ENCODE data around the gene COL23A1.
A peak's percentile ranks its signal among the peaks of the same experiment; 100 is the strongest.

Gene COL23A1

DNA sequence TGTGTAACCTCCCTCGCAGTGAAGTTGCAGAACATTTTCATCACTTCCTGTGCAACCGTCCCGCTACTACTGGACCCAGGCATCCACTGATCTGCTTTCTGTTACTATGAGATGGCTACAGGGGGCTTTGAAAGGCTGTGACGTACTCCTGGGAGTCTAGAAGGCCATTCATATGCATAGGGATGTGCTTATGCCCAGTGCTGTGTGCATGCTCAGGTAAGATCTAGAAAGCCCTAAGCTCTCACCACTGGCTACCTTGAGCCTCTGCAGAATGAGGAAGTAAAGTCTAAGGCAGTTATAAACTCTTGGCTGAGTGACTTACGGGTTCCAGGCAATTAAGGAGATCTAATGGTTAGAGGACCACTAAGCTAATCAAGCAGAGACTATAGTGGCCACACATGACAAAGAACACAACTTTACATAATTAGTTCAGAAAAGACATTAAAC is 374.1 kb downstream of the COL23A1 start:
- TF ChIP-seq, protein P1, sequence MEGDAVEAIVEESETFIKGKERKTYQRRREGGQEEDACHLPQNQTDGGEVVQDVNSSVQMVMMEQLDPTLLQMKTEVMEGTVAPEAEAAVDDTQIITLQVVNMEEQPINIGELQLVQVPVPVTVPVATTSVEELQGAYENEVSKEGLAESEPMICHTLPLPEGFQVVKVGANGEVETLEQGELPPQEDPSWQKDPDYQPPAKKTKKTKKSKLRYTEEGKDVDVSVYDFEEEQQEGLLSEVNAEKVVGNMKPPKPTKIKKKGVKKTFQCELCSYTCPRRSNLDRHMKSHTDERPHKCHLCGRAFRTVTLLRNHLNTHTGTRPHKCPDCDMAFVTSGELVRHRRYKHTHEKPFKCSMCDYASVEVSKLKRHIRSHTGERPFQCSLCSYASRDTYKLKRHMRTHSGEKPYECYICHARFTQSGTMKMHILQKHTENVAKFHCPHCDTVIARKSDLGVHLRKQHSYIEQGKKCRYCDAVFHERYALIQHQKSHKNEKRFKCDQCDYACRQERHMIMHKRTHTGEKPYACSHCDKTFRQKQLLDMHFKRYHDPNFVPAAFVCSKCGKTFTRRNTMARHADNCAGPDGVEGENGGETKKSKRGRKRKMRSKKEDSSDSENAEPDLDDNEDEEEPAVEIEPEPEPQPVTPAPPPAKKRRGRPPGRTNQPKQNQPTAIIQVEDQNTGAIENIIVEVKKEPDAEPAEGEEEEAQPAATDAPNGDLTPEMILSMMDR (IDR thresholded peaks at IDR 0.05): no peak
- Mint-ChIP-seq H3K4me1 (no peaks in the 10 kb centered on the region), H3K4me3 (no peak overlapping the region), H3K27me3 (ENCODE audit: low read depth, poor library complexity) (peaks cover 3% of the 10 kb centered on the region), H3K9me3 (no peaks in the 10 kb centered on the region), H3K27ac (no peak overlapping the region), H3K36me3 (ENCODE audit: low read depth) (peaks cover 64% of the 10 kb centered on the region)
- no peak for DNase-seq

DNA sequence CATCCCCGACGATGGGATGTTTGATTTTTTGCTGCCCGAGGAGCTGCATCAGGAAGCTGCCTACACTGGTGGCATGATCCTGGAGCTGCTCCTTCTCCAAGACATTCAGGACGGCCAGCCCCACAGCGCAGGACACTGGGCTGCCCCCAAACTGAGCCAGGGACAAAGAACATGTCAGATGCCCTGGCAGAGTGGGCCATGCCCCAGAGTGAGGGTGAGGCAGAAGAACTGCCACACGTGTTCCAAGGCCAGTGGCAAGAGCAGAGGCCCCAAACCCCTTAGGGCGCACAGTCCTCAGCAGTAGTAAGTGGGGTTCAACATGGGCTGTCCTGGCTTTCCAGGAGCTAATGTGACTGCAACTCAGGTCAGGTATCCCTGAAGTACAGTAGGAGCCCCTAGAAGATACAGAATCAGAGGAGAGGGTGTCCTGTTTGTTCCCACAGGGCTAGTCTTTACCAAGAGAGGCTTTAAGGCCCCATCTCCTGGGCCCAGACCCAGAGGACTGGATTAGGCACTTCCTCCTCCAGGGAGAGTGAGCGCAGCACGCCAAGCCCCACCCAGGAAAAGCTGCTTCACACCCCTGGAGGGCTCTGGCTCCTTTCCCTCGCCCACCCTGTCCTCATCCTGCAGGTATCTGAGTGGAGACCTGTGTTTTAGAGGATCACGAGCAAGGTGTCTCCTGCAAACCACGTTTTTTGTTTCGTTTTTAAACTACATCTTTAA is 374.8 kb downstream of the COL23A1 start:
- Mint-ChIP-seq H3K9me3 (no peaks in the 10 kb centered on the region), H3K27ac (no peak overlapping the region), H3K4me1 (no peaks in the 10 kb centered on the region), H3K27me3 (ENCODE audit: low read depth, poor library complexity) (peaks cover 3% of the 10 kb centered on the region), H3K36me3 (ENCODE audit: low read depth) (peaks cover 64% of the 10 kb centered on the region), H3K4me3 (no peak overlapping the region)
- TF ChIP-seq, protein P1 (IDR thresholded peaks at IDR 0.05): no peak
- DNase-seq: no peak

DNA sequence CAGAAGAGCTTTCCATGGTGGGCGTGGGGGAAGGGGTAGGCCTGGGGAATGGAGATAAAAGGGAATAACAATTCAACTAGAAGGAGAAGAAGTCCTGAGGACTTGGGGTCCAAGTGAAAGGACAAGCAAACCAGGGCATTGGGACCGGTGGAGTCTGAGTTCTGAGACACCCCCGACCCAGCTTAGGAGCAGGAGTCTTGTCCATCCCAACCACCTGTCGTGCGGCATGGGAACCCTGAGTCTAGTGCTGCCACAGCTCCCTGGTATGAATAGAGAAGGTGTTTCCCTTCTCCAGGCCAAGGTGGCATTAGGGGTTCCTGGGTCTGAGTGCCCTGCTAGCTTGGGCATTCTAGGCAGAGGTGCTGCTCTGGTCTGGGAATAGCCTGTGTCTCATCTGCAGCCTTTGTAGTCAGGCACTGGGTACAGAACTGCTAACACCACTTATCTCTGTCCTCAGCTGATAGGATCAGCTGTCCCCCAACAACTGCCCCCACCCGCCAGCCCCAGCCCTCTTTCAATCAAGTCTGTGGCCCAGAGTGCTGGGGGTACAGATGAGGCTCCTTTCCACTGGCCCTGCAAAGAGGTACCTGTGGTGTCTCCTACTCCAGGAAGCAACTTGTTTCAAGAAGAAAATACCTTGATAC is 375.9 kb downstream of the COL23A1 start:
- TF ChIP-seq, protein P1 (IDR thresholded peaks at IDR 0.05): no peak
- Mint-ChIP-seq H3K9me3 (no peaks in the 10 kb centered on the region), H3K4me3 (no peak overlapping the region), H3K27me3 (ENCODE audit: low read depth, poor library complexity) (peaks cover 4% of the 10 kb centered on the region), H3K36me3 (ENCODE audit: low read depth) (peaks cover 67% of the 10 kb centered on the region), H3K27ac (peak overlapping the region; percentile 82), H3K4me1 (no peaks in the 10 kb centered on the region)
- DNase-seq: no peak

DNA sequence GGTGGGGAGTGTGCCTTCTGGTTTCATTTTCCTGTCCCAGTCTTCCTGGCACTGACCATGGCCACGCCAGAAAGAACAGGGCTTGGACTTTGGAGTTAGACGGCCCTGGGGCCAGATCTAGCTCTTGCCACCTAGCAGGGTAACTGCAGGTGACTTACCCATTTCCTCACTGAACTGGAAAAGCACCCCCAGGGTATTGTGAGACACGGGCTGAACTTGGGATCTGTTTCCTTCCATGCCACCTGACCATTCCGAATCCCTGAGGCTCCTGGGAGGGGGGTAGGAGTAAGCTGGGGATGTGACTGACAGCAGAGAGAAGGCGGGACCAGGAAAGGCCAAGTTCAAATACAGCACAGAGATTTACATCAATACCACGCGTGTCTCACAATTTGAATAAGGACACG is 376.4 kb downstream of the COL23A1 start:
- no peak overlapping the region for H3K4me3 Mint-ChIP-seq
- no peaks in the 10 kb centered on the region for H3K9me3 Mint-ChIP-seq
- H3K4me1 Mint-ChIP-seq: no peaks in the 10 kb centered on the region
- no peak for DNase-seq
- peaks cover 6% of the 10 kb centered on the region for H3K27me3 Mint-ChIP-seq (ENCODE audit: low read depth, poor library complexity)
- peak overlapping the region; percentile 82 for H3K27ac Mint-ChIP-seq
- H3K36me3 Mint-ChIP-seq (ENCODE audit: low read depth): peaks cover 67% of the 10 kb centered on the region
- TF ChIP-seq, protein P1 (IDR thresholded peaks at IDR 0.05): no peak

DNA sequence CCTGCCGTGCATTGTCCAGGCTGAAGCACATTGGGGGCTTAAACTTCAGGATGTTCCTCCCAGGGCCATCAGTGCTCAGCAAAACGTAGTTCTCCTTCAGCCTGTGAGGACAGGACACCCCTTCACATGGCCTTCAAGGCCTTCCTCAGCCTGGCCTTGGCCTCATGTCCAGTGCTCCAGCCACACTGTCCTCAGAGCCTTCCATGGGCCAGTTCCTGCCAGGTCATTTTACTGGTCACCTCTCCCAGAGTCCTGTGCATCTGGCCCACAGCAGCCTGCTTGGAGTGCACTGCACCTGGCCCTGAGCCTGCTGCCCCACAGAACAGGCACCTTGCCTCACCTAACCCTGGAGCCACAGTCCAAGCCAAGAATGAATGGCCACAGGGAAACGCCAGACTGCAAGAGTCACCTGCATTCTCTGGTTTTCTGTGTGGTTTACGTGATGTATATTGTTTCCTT is 377.2 kb downstream of the COL23A1 start:
- peaks cover 2% of the 10 kb centered on the region for H3K4me1 Mint-ChIP-seq
- peaks cover 67% of the 10 kb centered on the region for H3K36me3 Mint-ChIP-seq (ENCODE audit: low read depth)
- TF ChIP-seq, protein P1 (IDR thresholded peaks at IDR 0.05): no peak
- H3K27me3 Mint-ChIP-seq (ENCODE audit: low read depth, poor library complexity): peaks cover 6% of the 10 kb centered on the region
- no peak overlapping the region for H3K27ac Mint-ChIP-seq
- H3K9me3 Mint-ChIP-seq: no peaks in the 10 kb centered on the region
- no peak overlapping the region for H3K4me3 Mint-ChIP-seq
- DNase-seq: no peak

Data from nephron progenitor cell (in vitro differentiated cells).